NB4 (cell line): ENCODE data around the gene KCNK16.

Source experiments
- POLR2A ChIP-seq: IDR thresholded peaks from 2 replicates; pipeline ENCODE4 v1.6.1; 2011; ENCODE audit warnings: mild to moderate bottlenecking; ENCODE audit not compliant: insufficient read length; ENCODE audit errors: extremely low read depth
- TF ChIP-seq, protein P1 (sequence below): IDR thresholded peaks from one replicate; pipeline ENCODE4 v1.5.1; 2012; ENCODE audit warnings: low read depth, low read length

DNA sequence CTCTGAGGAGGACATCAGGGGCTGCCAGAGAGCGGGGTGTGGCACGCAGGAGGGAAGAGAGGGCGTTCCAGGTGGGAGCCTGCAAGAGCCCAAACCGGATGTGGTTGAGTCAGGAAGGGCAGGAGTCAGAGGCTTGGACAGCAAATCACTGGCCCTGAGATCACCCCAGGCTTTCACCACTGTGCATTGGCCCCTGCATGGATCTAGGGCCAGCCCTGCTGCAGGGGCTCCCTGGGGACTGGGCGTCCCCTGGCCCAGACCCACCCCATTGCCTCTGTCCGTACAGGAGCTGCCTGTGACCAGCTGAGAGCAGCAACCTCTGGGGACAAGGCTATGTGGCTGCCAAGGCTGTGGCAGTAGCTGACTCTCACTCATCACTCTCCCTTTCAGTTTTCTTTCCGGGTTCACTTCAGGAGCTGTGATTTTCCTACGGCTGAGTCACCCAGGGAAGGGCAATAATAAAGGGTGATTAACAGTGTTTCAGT lies 42.2 kb downstream of the KCNK16 start:
- TF ChIP-seq, protein P1, sequence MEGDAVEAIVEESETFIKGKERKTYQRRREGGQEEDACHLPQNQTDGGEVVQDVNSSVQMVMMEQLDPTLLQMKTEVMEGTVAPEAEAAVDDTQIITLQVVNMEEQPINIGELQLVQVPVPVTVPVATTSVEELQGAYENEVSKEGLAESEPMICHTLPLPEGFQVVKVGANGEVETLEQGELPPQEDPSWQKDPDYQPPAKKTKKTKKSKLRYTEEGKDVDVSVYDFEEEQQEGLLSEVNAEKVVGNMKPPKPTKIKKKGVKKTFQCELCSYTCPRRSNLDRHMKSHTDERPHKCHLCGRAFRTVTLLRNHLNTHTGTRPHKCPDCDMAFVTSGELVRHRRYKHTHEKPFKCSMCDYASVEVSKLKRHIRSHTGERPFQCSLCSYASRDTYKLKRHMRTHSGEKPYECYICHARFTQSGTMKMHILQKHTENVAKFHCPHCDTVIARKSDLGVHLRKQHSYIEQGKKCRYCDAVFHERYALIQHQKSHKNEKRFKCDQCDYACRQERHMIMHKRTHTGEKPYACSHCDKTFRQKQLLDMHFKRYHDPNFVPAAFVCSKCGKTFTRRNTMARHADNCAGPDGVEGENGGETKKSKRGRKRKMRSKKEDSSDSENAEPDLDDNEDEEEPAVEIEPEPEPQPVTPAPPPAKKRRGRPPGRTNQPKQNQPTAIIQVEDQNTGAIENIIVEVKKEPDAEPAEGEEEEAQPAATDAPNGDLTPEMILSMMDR, result no peak
- no peak for TF ChIP-seq POLR2A
